BE2C (cell line): Measurements from ENCODE around the gene FMNL3.

Experiments
- DNase-seq: peaks from one replicate; pipeline ENCODE4 v3.0.0-alpha.2; 2020
- H3K27me3 ChIP-seq: fragments of 250-450 bp; sonication (Bioruptor Pico); 2 replicates; pipeline ENCODE4 v1.5.1; 2020; ENCODE audit warnings: mild to moderate bottlenecking
- H3K36me3 ChIP-seq: fragments of 250-450 bp; sonication (Bioruptor Pico); 2 replicates; pipeline ENCODE4 v1.5.1; 2020; ENCODE audit warnings: mild to moderate bottlenecking
- H3K4me1 ChIP-seq: fragments of 250-450 bp; sonication (Bioruptor Pico); 2 replicates; pipeline ENCODE4 v1.5.1; 2020
- H3K4me3 ChIP-seq: 2 replicates; pipeline ENCODE4 v1.5.1; 2011; ENCODE audit warnings: low read depth, low read length
- H3K9me3 ChIP-seq: fragments of 250-450 bp; sonication (Bioruptor Pico); 2 replicates; pipeline ENCODE4 v1.5.1; 2020
- TF ChIP-seq, protein P1 (sequence below): IDR thresholded peaks from 2 replicates; pipeline ENCODE4 v1.5.1; 2012; ENCODE audit warnings: mild to moderate bottlenecking, low read depth, low read length

The FMNL3 gene

DNA sequence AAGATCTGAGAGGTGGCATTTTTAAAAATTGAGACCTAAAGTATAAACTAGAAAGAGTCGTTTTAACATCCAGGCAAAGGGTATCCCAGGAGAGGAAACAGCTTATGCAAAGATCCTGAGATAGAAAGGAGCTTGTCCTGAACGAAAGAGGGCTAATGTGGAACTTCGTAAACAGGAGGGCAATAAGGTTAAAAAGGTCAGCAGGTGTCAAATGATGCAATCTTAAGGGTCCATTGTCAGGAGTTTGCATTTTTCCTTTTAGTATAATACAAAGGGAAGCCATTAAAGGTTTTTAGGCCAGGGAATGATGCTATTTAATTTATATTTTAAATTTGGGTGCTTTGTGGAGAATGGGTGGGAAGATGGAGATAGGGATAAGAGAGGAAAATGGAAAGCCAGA is 14.4 kb downstream of the FMNL3 start:
- TF ChIP-seq, protein P1, sequence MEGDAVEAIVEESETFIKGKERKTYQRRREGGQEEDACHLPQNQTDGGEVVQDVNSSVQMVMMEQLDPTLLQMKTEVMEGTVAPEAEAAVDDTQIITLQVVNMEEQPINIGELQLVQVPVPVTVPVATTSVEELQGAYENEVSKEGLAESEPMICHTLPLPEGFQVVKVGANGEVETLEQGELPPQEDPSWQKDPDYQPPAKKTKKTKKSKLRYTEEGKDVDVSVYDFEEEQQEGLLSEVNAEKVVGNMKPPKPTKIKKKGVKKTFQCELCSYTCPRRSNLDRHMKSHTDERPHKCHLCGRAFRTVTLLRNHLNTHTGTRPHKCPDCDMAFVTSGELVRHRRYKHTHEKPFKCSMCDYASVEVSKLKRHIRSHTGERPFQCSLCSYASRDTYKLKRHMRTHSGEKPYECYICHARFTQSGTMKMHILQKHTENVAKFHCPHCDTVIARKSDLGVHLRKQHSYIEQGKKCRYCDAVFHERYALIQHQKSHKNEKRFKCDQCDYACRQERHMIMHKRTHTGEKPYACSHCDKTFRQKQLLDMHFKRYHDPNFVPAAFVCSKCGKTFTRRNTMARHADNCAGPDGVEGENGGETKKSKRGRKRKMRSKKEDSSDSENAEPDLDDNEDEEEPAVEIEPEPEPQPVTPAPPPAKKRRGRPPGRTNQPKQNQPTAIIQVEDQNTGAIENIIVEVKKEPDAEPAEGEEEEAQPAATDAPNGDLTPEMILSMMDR = no peak
- no peak for DNase-seq
- Histone ChIP-seq H3K4me1 (peaks cover 3% of the 10 kb centered on the region; the same call in 1 of the 2 replicates), H3K9me3 (no peaks in the 10 kb centered on the region), H3K4me3 (no peak overlapping the region), H3K36me3 (no peaks in the 10 kb centered on the region), H3K27me3 (no peaks in the 10 kb centered on the region)

GRCh38 chr12:49689785-49690184 is 17.4 kb downstream of the FMNL3 start:
- TF ChIP-seq, protein P1 = no peak
- Histone ChIP-seq H3K9me3 (no peaks in the 10 kb centered on the region), H3K4me3 (no peak overlapping the region), H3K27me3 (no peaks in the 10 kb centered on the region), H3K36me3 (no peaks in the 10 kb centered on the region), H3K4me1 (peaks cover 3% of the 10 kb centered on the region; the same call in 1 of the 2 replicates)
- no peak for DNase-seq

- H3K4me3 ChIP-seq = no peak overlapping the region
These were observed 18.0 kb downstream of the FMNL3 start for GRCh38 chr12:49689237-49689636.

DNA sequence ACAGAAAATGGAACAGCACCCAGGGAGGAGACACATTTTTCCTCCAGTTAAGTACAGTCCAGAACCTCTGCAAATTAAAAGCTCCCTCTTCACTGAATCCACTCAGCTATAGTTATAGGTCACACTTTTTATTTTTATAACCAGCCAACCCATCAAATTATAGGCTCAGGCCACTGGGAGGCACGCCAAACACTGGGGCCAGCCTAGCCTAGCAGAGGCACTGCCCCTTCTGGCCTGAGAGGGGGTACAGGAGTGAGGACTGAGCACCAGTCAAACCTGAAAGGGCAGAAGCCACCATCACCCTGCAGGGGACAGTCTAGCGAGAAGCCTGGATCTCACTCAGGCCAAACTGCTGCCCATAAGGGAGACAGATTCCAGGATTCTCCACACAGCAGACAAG is 19.3 kb downstream of the FMNL3 start:
- Histone ChIP-seq H3K36me3 (no peaks in the 10 kb centered on the region), H3K27me3 (no peaks in the 10 kb centered on the region), H3K9me3 (no peaks in the 10 kb centered on the region; the same call in 1 of the 2 replicates), H3K4me3 (no peak overlapping the region), H3K4me1 (peaks cover 2% of the 10 kb centered on the region; the same call in 1 of the 2 replicates)
- no peak for DNase-seq
- TF ChIP-seq, protein P1 = no peak

More at GRCh38 chr12:49689237-49689636, 18.0 kb downstream of the FMNL3 start:
- DNase-seq = no peak
- Histone ChIP-seq H3K4me1 (peaks cover 3% of the 10 kb centered on the region; the same call in 1 of the 2 replicates), H3K27me3 (no peaks in the 10 kb centered on the region), H3K9me3 (no peaks in the 10 kb centered on the region), H3K36me3 (no peaks in the 10 kb centered on the region)
- TF ChIP-seq, protein P1 = no peak

GRCh38 chr12:49684310-49684854 is 22.8 kb downstream of the FMNL3 start:
- DNase-seq = no peak
- TF ChIP-seq, protein P1 = no peak
- no peaks in the 10 kb centered on the region for H3K36me3 ChIP-seq
- no peaks in the 10 kb centered on the region for H3K4me1 ChIP-seq
- H3K9me3 ChIP-seq = no peaks in the 10 kb centered on the region; the same call in 1 of the 2 replicates
- H3K27me3 ChIP-seq = no peaks in the 10 kb centered on the region
- H3K4me3 ChIP-seq = no peak overlapping the region

GRCh38 chr12:49683599-49684309 is 23.5 kb downstream of the FMNL3 start:
- DNase-seq = no peak
- TF ChIP-seq, protein P1 = no peak

More at GRCh38 chr12:49683599-49684309, 23.5 kb downstream of the FMNL3 start:
- Histone ChIP-seq H3K4me3 (no peak overlapping the region), H3K27me3 (no peaks in the 10 kb centered on the region), H3K36me3 (no peaks in the 10 kb centered on the region), H3K9me3 (no peaks in the 10 kb centered on the region; the same call in 1 of the 2 replicates), H3K4me1 (no peaks in the 10 kb centered on the region)
